ENCODE results near the gene UBE2Q2.
"Not testable (repeated sequence)": the region's sequence is repeated elsewhere in the genome, so short reads cannot be mapped to it uniquely, and the experiment has no call there.

Gene UBE2Q2

DNA sequence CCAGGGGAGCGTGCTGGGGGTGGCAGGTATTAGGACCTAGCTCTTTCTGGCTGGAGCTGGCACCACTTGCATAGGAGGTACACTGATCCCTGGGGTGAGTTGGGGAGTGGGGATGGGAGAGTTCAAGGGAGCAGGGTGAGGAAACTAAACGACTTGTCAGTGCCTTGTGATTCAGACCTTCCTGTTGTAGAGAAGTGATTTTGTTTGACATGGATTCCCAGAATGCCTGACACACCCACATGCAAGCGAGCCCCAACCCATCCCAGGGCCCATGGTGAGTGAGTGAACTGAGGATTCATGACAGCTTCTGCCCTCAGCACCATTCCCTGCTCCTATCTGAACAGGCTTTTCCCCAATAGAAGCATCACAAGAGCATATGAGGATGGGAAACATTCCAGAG lies 15.6 kb upstream of the UBE2Q2 start:
- DNase-seq: no peak

GRCh38 chr15:75828429-75828828 lies 14.8 kb upstream of the UBE2Q2 start:
- no peak for DNase-seq

DNA sequence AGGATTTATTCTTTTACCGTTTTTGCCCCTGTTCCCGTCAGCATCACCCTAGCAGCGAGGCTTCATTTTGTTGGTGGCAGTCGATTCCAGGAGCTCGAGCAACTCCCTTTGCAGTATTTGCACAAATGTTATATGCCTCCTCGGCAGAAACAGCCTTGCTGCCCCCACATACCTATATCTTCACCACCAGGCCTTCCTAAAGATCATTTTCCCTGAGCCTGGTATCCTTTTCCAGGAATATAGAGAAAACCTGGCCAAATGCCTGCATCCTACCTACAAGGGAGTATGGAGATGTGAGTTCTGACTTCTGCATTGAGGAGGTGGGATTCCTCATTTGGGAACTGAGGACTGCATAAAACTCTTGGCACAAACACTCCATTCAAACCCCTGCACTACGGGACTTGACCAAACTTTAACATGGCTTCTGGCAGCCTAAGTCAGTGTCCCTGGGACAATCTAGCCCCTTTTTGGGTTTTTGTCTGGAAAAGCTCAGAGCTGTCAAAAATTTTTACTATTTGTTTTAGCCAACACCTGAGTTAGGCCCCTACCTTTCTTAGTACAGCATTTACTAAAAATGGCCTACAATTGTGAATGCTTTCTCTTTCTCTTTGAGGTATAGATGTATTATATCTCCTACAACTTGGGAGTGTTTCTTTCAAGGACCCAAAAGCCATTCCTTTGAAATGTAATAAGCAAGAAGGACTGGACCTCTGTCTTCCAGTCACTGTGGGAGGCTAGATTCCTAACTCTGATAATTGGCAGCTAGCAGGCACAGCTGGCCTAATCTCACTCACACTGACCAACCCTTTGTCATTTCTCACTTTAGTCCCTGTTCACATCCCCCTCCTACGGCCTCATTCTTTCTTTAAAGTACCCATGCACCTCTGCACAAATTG lies 12.1 kb upstream of the UBE2Q2 start:
- no peak for DNase-seq

- DNase-seq: no peak
Measured at GRCh38 chr15:75831806-75832102, 11.5 kb upstream of the UBE2Q2 start.

DNA sequence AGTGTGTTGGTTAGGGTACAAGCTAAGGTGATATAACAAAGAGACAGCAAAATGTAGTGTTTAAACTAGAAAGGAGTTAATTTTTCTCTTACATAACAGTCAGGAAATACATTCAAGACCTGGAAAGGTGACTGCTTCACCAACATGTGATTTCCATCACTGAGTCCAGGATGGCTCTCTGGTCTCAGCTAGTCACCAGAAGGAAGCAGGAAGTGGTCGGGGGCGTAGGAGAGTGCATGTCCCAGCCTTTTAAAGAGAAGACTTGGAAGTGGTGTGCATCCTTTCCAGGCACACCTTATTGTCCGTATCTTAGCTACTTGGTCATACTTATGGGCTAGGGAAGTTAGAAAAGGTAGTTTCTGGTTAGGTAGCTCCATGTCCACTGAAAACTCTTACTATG lies 11.1 kb upstream of the UBE2Q2 start:
- no peak for DNase-seq

- DNase-seq: peak; percentile 60
Measured at GRCh38 chr15:75834021-75834420, 9.2 kb upstream of the UBE2Q2 start.

- DNase-seq: no peak
Measured at GRCh38 chr15:75835990-75836958, 7.0 kb upstream of the UBE2Q2 start.

DNA sequence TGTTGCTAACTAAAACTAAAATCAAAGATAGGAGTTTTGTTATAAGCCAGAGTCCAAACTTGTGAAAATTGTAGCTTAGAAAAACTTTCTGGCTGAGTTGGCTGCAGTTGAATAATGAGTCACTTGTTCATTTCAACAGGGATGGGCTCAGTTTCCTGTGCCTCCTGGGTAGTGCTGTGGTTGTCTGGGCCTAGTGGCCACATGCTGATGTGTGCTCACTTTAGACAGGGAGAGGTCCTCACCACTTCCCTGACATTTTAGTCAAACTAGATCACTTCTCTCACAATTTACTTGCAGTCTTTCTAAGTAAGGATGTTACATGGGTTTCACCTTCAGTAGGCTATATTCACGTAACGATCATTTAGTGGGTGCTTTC lies 6.3 kb upstream of the UBE2Q2 start:
- DNase-seq: no peak

DNA sequence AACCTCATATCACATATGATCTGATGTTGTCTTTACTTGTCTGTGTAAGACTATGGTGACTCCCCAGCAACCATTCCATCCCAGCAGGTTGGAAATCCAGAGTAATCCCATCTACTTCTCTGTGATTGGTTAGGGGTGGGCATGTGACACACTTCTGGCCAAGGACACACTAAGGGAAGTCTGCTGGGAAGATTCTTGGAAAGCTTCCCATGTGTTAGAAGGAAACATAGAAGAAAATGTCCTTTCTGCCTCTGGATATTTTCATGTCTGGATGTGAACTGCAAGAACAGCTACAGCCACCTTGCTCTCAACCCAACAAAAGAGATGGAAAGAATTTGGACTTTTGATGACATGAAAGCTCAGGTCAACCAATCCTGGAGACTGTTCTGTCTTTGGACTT lies 2.6 kb upstream of the UBE2Q2 start:
- DNase-seq: no peak

DNA sequence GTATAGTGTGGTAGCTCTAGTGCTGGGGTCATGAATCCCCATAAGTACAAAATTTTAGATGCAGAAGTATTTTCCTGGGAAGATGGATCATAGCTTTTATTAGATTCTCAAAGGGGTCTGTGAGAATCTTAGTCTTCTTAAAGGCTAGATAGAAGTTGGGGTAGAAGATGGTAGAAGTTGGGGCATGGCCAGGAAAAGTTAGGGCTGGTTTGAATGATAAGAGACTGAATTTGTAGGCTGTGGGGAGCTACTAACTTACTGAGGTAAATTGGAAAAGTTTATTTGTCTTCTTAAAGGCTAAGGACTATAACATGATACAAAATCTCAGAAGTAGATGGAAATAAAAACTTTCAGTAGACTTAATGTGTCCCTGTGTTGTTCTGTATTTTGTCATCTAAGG lies 1.6 kb upstream of the UBE2Q2 start:
- DNase-seq: no peak

DNA sequence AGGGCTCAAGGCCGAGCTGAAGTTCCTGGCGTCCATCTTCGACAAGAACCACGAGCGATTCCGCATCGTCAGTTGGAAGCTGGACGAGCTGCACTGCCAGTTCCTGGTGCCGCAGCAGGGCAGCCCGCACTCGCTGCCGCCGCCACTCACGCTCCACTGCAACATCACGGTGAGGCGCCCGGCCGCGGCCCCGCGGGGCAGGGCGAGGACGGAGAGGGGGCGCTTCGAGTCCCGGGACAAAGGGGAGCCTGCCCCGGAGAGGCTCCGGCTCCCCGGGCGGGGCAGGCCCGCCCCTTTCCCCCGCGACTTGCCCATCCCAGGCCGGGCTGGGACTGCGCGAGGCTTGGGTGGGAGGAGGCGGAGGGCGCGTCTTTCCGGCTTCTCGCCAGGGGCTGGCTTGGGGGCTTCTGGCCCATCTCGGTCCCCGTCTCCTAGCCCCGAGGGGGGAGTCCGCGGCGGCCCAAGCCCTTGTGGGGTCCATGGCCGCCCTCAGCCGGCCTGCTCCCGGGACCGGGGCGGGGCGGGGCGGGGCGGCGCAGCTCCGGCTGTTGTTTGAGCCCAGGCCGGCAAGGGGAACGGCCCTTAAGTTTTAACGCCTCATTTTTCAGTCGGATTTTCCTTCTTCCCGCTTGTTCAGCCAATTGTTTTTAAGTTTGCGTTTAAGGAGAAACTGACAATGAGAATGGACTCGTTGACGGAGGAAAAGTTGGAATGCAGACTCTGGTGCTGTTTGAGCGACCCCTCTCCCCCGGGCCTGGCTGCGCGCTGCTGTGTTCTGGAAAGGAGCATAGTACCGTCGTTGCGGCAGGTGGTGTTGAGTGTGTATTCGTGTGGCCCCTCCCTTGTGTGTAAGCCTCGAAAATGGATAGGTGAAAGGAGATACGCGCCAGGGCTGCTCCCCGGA lies 683 bp downstream of the UBE2Q2 start:
- DNase-seq: no peak

DNA sequence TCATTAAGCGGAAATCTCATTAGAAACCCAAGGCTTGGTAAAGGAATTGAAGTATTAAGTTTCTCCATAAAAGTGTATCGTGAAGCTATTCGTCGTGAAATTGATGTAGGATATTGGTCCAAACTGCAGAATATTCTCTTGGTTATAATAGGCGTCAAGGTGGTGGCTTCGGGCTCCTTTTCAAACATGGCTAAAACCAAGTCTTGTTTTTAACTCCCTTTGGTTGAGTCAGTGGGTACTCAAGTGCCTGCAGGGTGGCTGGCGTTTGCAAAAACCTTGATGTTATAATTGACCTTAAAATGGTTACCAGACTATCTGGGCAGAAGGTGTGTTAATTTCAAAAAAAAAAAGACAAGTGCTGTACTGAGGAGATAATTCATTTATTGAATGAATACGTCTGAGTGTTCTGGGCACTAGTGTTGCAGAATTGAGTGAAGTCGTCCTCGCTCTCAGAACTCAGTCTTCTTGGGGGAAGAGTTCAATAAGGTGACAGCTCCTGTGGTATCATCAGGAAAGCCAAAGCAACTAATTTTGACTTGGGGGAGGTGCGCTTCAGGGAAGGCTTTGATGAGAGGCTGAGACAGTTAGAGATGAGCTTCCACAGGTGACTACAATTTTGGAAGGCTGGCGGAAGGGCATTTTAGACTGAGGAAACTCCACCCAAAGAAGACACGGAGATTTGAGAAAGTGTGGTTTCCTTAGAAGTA lies 1.5 kb downstream of the UBE2Q2 start:
- DNase-seq: no peak

DNA sequence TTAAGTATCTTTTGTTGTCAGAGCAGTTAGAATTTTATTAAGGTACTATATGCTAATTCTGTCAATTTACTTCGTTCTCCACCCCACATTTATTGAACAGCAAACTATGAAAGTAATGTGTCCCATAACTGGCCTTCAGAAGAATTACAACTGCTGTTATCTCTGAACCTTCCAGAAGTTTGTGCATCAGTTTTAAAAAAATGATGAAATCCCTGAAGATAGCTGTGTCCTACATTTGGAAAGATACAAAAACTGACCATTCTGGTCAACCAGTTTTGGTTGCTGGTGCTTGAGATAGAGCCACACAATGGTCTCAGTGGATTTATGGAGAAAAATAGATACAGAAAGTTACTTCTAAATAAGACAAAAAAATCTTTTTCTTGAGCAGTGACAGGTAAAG lies 5.9 kb downstream of the UBE2Q2 start:
- no peak for DNase-seq

DNA sequence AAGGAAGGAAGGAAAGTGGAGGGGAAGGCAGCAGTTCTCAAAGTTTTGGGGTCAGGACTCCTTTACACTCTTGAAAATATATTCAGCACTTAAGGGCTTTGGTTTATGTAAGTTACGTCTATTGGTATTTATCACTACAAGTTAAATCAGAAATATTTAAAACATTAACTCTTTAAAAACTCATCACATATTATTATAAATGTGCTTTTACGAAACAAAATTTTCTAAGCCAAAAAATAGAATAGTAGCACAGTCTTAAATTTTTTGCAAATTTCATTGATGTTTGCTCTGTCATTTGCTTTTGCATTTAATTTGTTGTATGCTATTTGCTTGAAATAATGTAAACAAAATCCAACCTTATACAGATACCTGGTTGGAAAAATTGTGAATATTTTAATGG lies 7.5 kb downstream of the UBE2Q2 start:
- DNase-seq: no peak

- not testable (repeated sequence) for DNase-seq
Measured at GRCh38 chr15:75851566-75851965, 8.3 kb downstream of the UBE2Q2 start.

DNA sequence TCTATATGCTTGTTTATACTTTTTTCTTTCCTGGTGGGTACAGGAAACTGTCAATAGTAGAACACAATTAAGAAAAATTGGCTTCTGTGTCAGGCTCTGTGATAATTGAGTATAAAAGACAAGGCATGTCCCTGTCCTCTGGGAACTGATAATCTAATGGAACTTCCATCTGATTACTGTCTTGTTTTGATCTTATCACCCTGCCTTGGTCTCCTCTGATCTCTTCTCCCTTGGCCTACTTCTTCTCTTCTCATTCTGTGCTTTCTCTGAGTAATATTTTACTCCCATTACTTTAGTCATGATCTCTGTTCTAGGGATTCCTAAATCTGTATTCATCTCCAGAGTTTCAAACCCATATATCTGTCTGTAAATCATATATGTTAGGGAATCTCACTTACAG lies 14.6 kb downstream of the UBE2Q2 start:
- no peak for DNase-seq

- no peak for DNase-seq
Measured at GRCh38 chr15:75861750-75862402, 18.6 kb downstream of the UBE2Q2 start.

DNA sequence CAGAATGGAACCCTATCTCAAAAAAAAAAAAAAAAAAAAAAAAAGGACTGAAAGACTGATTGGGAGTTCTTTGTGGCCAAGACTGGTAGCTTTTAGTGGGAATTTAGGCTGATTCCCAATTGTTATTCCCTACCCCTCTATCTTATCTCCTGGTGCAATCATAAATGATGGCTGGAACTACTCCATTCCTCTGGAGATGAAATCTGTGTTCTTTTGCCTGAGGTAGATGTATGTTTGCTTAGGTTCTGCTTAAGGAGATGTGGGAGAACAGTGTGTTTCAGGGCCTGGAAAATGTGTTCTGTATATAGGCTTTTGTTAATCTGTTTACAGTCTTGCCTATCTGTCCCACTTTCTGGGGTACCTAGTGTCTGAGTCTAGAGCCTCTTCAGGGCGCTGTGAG lies 19.5 kb downstream of the UBE2Q2 start:
- DNase-seq: no peak

DNA sequence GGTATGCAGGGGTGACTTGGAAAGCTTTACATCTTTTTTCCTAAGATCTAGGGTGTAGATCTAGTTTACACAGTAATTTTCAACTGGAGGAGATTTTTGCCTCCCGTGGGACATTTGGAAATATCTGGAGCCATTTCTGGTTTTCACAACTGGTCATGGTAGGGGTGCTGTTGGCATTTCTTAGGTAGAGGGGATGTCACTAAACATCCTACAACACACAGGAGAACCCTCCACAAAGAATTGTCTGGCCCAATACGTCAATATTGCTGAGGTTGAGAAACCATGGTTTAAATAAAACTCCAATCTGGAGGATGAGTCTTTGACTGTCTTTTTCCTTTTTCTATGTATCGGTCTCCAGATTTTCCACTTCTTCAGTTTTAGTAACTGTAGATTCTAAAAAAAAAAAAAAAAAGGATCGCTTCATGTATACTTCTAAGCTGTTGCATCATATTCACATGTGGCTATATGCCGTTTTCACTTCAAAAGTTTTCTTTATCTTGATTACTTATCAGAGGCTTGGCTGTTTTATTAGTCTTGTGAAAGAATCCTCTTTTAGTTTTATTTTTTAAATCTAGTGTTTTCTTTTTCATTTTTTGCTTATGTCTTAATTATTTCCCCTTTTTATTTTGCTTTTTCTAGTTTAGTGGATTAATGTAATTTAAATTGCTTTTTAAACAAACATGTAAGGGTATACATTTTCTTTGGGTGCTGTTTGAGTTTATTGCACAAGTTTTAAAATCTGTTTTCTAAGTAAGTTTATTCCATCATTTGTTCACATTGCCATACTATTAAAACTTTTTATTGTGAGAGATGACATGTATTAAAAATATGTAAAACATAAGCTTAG lies 21.2 kb downstream of the UBE2Q2 start:
- no peak for DNase-seq

DNA sequence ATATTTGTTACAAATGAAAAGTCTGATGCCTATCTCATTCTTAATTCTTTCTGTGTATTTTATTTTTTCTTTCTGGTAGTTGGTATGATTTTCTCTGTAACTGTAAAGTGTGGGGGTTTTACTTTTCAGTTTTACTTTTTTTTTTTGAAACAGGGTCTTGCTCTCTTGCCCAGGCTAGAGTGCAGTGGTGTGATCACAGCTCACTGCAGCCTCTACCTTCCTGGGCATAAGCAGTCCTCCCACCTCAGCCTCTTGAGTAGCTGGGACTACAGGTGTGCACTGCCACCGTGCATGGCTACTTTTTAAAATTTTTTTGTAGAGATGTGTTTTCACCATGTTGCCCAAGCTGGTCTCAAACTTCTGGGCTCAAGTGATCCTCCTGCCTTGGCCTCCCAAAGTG lies 22.8 kb downstream of the UBE2Q2 start:
- DNase-seq: not testable (repeated sequence)

GRCh38 chr15:75866916-75867315 lies 23.7 kb downstream of the UBE2Q2 start:
- DNase-seq: no peak

Data from NCI-H187 treated with DMSO at 0.1 percent for 48 hours (cell line).